Breast epithelium (tissue), 3 donors: ENCODE results near the gene CD7.

ENCODE experiments used
- CTCF ChIP-seq, 3 donors: fragments of 450-650 bp; IDR thresholded peaks; one replicate each; pipeline ENCODE4 v1.5.1; 2016 to 2017; ENCODE audit warnings: antibody characterized with exemption in 3 of 3, mild to moderate bottlenecking in 3 of 3, moderate library complexity in 3 of 3
- POLR2A ChIP-seq: fragments of 450-650 bp; IDR thresholded peaks from one replicate; pipeline ENCODE4 v1.6.1; 2016; ENCODE audit warnings: antibody characterized with exemption, mild to moderate bottlenecking, moderate library complexity
- POLR2AphosphoS5 ChIP-seq, 3 donors: sonication (generic); formaldehyde crosslinking; IDR thresholded peaks; one replicate each; pipeline ENCODE4 v1.6.1; 2017; ENCODE audit warnings: antibody characterized with exemption in 3 of 3

- no peak for TF ChIP-seq POLR2AphosphoS5 (IDR thresholded peaks at IDR 0.05)
- no peak for TF ChIP-seq CTCF (IDR thresholded peaks at IDR 0.05)
- no peak for TF ChIP-seq POLR2A
These were observed 14.1 kb downstream of the CD7 start for GRCh38 chr17:82302991-82303943.
